Measurements from ENCODE around the gene ATP23.

Gene ATP23

DNA sequence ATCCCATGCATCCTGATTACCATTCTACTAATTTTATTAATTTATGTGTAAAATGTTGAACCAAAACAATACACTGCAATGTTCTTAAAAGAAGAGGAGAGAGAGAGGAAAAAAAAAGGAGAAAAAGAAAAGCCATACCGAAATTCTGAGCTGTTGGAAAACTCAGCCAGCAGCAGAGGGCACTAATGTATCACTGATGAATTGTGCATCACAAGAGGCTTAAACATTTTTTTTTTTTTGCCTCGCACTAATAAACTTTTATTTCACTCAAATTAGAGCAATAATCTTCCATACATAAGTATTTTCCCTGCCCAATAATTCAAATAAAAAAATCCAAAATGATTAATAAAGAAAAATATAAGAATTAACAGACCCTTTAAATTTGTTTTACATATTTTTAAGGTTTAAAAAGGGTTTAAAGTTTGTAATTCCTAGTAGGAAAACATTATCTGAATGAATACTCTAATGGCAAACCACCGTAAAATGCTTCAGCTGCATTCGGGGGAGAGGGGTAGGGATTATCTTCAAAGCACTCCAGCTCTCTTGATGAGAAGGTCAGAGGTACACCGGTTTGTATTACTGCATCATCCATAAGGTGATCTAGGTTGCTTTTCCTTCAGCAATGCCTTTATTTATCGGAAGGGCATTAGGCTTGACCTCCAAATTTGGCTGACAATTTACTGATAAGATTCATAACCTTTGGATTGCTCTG, 41.9 kb downstream of the ATP23 start:
- DNase-seq (ENCODE audit: low spot score), result peak; percentile 6

DNA sequence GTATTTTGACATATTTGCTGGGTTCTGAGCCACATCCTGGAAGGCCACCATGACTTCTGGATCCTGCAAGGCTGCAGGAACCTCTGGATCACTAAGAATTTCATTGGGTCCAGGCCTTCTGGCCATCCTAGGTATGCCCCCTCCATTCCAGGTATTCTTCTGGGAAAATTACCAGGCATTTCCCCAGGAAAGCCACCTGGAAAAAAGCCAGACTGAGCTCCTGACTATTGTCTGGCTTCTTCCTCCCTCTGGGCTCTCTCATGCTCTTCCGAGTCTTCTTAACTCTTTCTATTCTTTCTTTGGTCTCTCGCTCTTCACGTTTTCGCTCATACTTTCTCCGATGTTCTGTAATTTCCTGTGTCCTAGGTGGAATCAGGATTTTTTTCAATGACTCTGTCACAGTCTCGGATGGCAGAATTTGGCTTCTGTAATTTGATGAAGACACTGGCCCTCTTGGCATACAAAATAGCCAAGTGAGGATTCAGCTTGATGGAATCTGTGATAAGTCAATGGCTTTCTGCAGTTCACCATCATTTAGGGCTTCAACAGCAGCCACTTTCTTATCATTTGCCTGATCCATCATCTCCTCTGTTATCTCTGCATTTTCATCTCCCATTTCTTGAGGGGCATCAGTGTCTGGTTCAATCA, 42.6 kb downstream of the ATP23 start:
- DNase-seq (ENCODE audit: low spot score), result no peak

DNA sequence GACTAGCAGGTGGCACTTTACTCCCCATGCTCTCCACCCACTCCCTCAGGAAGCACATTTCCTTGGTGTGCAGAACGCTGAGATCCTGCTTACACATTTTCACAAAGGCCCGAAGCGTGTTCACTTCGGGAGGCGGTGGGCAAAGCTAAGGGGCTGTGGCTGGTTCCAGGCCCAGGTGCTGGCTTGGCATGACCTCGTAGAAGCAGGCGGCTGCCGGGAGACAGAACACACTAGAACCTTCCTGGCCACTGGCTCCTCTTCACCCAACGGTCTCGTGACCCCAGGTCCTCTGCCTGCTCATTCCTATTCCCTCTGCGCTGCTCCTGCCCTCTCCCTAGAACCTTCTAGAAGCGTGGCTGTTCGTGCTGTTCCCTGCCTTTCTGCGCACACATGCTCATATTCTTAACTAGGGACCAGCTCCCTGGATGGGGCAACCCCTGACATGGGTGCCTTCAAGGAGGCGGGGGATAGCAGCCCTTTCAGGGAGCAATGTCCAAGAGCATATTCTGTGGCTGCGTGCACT, 43.3 kb downstream of the ATP23 start:
- no peak for DNase-seq (ENCODE audit: low spot score)

DNA sequence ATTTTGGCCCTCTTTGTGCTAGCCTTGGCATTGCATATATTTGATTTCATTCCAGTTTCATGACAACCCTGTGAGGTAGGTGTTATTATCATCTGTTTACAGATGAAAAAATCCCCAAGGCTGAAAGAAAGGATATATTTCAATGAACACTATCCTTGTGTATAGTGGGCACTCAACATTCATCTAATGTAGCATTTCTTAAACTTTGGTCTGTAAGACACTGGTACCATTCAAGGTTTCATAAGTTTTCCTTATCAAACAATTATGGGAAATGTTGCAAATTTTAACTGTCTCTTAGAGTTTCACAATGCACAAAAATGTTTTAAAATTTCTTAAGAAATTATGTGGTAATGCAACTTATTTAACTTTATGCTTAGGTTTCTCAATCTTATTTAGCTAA, 44.3 kb downstream of the ATP23 start:
- no peak for DNase-seq (ENCODE audit: low spot score)

DNA sequence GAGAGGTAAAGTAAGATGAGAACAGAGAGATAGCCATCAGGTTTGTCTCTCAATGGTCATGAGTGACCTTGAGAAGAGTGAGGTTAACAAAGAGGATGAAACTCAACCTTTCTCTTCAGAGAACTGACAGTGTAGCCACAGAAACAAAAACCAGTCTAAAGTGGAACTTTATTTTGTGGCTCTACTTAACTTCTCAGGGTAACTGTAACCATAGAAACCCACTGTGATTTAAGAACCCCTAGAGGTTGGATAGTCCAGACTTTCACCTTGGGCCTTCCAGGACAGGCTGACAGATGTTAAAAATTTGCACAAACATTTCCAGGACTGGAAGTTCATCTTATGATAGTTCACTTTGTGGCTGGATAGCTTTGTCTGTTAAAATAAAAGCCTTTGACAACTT, 48.5 kb downstream of the ATP23 start:
- DNase-seq (ENCODE audit: low spot score), result no peak

DNA sequence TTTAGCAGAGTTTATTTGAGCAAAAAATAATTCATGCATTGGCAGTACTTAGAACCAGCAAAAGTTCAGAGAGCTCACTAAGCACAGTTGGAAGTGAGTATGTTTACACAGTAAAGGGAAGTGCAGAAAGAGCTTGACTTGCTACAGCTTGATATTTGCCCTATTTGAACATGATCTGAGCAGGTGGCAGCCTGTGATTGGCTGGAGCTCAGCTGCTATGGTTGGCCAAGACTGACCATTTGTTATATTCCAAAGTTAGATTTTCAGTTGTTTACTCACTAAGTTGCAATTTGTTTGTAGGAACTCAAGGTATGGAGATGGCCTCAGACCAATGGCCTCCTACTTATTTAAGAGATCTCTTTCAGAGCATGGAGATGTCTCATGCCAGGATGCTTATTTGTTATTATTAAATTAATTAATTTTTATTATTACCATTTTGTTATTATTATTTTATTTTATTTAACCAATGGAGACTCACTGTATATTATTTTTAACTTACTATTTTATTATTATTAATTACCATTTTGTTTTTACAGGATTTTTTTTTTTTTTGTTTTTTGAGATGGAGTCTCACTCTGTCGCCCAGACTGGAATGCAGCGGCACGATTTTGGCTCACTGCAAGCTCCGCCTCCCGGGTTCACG, 49.0 kb downstream of the ATP23 start:
- no peak for DNase-seq (ENCODE audit: low spot score)

DNA sequence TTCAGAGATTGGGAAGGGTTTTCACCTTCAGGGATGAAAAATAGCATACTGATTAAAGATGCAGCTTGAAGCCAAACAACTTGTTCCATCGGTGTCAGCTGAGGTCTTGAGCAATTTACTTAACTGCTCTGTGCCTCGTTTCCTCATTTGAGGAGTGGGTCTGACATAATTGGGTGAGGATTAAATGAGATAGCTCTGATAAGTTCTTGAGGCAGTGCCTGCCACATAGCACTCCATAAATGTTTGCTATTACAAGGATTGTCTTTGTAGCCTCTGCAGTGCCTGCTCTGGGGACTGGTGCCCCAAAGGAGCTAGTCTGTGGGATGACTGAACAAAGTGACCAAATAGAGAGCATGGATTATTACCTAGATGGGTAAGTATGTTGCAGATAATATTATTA, 50.6 kb downstream of the ATP23 start:
- no peak for DNase-seq (ENCODE audit: low spot score)

DNA sequence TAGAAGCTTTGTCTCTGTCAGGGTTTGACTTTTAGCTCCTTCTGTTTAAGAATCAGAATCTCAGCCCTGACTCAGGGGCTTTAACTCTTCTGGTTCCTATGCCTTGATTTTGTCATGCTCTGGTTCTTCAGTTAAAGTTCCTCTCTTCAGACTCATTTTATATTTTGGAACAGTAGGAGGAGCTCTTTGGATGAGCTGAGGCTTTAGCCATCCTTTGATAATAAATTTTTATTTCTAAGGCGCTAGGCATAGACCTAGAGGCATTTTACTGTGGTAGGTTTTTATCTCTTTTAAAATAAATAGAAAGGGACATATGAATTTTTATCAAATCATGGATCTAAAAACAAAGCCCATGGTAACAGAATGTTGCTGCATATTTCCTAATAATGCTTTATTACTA, 51.7 kb downstream of the ATP23 start:
- no peak for DNase-seq (ENCODE audit: low spot score)

DNA sequence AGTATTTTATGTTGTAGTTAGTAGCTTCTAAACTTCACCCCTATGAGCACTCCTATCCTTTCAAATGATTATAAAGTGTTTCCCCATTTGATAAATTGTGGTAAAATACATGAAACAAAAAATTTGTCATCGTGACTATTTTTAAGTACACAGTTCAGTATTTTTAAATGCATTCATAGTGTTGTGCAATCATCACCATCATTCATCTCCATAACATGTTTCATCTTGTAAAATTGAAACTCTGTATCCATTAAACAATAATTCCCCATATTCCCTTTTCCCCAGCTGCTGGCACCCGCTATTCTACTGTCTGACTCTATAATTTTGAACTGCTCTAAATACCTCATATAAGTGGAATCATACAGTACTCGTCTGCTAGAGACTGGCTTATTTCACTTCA, 52.5 kb downstream of the ATP23 start:
- no peak for DNase-seq (ENCODE audit: low spot score)

DNA sequence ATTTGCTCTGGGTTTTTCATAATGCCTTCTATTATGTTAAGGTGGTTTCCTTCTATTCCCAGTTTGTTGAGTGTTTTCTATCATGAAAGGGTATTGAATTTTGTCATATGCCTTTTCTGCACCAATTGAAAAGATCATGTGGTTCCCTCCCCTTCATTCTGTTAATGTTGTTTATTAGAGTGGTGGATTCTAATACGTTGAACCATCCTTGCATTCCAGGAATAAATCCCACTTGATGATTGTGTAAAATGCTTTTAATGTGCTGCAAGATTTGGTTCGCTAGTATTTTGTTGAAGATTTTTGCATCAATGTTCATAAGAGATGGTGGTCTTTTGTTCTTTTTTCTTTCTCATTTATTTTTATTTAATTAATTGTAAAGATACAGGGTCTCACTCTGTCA, 55.2 kb downstream of the ATP23 start:
- no peak for DNase-seq (ENCODE audit: low spot score)

DNA sequence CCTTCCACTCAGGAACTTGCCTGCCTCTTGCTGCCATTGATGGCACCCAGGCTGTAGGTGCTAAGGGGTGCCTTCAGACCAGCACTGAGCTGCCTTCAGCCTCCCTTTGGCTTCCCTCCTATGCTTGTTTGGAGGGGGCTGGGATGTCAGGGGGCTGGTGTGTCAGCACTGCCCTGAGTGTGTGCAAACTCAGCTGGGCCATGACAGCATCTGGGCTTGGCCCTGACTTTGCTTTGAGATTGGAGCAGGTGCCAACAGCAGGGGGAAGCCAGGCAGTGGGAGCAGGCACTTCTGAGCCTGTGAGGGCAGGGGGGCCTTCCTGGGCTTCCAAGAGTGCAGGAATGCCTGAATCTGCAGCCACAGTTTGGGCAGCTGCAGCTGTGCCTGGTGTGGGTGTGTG, 56.9 kb downstream of the ATP23 start:
- DNase-seq (ENCODE audit: low spot score), result no peak

DNA sequence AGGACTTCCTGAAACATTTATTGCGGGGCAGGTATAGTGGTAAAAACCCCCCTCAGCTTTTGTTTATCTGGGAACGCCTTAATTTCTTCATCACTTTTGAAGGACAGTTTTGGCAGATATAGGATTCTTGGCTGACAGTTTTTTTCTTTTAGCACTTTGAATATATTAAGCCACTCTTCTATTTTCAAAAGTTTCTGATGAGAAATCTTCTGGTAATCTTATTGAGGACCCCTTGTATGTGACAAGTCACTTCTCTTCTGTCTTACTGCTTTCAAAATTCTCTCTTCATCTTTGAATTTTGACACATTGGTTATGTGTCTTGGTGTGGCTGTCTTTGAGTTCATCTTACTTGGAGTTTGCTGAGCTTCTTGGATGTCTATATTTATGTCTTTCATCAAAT, 59.1 kb downstream of the ATP23 start:
- DNase-seq (ENCODE audit: low spot score), result no peak

DNA sequence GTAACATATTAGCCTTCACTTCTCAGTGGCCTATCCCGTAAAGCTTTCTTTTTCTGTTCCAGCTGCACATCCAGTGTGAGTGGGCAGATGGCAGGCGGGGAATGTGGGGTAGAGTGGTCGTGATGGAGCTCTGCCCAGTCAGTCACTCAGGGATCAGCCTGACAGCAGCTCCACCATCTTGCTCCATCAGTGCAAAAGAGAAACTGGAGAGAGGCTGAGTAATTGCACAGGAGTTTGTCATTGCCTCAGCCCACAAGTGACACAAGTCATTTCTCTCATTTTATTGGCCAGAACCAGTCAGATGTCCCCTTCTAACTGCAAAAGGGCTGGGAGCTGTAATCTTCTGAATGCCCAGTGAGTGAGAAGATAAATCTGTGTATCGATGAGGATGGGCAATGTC, 66.5 kb downstream of the ATP23 start:
- DNase-seq (ENCODE audit: low spot score), result no peak

DNA sequence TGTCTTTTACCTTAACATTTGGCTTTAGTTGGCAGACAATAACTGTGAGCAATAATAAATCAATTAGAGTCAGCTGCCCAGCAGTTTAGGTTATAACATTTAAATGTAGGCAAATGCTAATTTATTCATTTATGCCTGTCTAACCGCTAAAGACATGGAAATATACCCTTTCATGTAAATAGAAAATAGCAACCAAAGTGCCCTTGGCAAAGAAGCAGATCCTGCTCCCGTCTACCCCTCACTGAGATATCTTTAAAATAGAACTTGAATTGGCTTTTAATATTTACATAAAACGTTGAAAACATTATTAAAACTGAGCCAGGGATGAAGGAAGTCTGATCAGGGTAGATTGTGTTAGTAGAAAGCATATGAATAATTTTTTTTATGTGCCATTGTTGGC, 67.3 kb downstream of the ATP23 start:
- no peak for DNase-seq (ENCODE audit: low spot score)
